Measurements from ENCODE around the gene PCDHGB6. TPM values are rescaled to one million over a fixed set of nuclear protein-coding genes. Genes with fewer than 3 reads are reported as not detected.

The PCDHGB6 gene
- total RNA-seq, 1 experiment from 2014 or later: 0.23 TPM

DNA sequence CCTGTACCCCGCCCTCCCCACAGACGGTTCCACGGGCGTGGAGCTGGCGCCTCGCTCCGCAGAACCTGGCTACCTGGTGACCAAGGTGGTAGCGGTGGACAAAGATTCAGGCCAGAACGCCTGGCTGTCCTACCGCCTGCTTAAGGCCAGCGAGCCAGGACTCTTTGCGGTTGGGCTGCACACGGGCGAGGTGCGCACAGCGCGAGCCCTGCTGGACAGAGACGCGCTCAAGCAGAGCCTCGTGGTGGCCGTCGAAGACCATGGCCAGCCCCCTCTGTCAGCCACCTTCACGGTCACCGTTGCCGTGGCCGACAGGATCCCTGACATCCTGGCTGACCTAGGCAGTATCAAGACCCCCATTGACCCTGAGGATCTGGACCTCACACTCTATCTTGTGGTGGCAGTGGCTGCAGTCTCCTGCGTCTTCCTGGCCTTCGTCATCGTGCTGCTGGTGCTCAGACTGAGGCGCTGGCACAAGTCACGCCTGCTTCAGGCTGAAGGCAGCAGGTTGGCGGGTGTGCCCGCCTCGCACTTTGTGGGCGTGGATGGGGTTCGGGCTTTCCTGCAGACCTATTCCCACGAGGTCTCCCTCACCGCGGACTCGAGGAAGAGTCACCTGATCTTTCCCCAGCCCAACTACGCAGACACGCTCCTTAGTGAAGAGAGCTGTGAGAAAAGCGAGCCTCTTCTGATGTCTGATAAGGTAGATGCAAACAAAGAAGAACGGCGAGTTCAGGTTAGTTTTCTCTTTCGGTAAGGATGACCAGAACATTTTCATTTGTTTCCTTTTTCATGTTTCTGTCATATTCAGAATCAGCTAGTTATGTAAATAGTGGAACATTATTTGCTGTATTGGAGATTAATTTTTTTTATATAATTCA is 41.6 kb upstream of the PCDHGB6 start:
- no peak overlapping the region for H3K27ac ChIP-seq (ENCODE audit: low read length)
- ATAC-seq (no peak), DNase-seq (ENCODE audit: low read depth, low spot score) (no peak)
- intact Hi-C loops (cut with micrococcal nuclease; ENCODE audit: unreplicated experiment): loop anchor here (10.0 kb wide), 1 partner anchor 49 kb away; the partner anchor contains the start of genes PCDHGA10 and PCDHGB7
- no peaks in the 10 kb centered on the region for H3K36me3 ChIP-seq (ENCODE audit: control insufficient read depth, insufficient read depth, low read length)
- POLR2A ChIA-PET: no interaction called here
- TF ChIP-seq SIN3A (IDR thresholded peaks at IDR 0.05; ENCODE audit: borderline replicate concordance, insufficient read depth, low read depth, low read length) (no peak), REST (IDR thresholded peaks at IDR 0.05; ENCODE audit: insufficient read depth in 1 of 2, low read depth in 2 of 2, low read length in 1 of 2) (no peak), TCF7L2 (IDR thresholded peaks at IDR 0.05; ENCODE audit: low read depth, low read length) (no peak), POLR2AphosphoS5 (IDR thresholded peaks at IDR 0.05; ENCODE audit: low read depth, low read length) (no peak), CTCF (IDR thresholded peaks at IDR 0.05) (no peak)
- in situ Hi-C loops (cut with HindIII; ENCODE audit: low pct_unique_long_range_greater_than_20kb, low sequenced_read_pairs): no loop called here
- CTCF ChIA-PET: no interaction called here
- H3K9me3 ChIP-seq (ENCODE audit: control insufficient read depth, insufficient read depth, low read depth, low read length): peaks cover 13% of the 10 kb centered on the region; the same call in 1 of the 2 replicates
- H3K27me3 ChIP-seq (ENCODE audit: control insufficient read depth, insufficient read depth, low read length): no peaks in the 10 kb centered on the region
- BruUV-seq (replicated peaks): no TSS peak
- no peak overlapping the region for H3K4me3 ChIP-seq (ENCODE audit: low read depth in 2 of 2, low read length in 2 of 2)
- no peaks in the 10 kb centered on the region for H3K4me1 ChIP-seq (ENCODE audit: control insufficient read depth, insufficient read depth, low read length)

DNA sequence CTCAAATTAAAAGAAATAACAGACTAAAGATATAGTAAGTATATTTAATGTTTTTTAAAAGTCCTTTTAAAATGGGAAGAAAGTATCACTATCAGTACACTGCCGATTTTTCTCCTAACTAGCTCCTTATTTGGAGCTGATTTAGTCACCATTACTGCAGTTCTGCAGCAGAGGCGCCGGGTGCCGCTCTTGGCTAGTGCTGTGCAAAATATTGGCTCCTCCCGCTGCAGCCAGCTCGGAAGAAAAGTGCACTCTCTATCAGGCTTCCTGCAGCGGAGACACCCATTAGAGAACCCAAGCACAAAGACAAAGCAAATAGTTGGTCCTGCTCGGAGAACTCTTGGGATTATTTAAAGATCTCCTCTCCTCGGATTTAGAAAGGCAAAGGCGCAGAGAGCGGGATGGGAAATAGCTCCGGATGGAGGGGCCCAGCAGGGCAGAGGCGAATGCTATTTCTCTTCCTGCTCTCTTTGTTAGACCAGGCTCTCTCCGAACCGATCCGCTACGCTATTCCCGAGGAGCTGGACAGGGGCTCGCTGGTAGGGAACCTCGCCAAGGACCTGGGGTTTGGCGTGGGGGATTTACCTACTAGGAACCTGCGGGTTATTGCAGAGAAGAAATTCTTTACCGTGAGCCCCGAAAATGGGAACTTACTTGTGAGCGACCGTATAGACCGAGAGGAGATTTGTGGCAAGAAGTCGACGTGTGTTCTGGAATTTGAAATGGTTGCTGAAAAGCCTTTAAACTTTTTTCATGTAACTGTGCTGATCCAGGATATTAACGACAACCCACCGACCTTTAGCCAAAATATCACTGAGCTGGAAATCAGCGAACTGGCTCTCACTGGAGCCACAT is 37.6 kb upstream of the PCDHGB6 start, which contains the start of gene PCDHGB3:
TSS of gene PCDHGB3 (plus strand) at position 249 of the 855 bp plus-strand sequence. CDS start at position 402, 153 bp downstream.
- CTCF ChIA-PET: interaction anchor here (0.7 kb wide), 1 partner anchor 147 kb away, joined by 3 read pairs; the partner anchor contains the start of gene PCDHB14
- peaks cover 7% of the 10 kb centered on the region; the same call in 1 of the 2 replicates for H3K9me3 ChIP-seq (ENCODE audit: control insufficient read depth, insufficient read depth, low read depth, low read length)

More for the DNA sequence above, 37.6 kb upstream of the PCDHGB6 start, which contains the start of gene PCDHGB3:
- DNase-seq (ENCODE audit: low read depth, low spot score) (no peak), ATAC-seq (no peak)
- intact Hi-C loops (cut with micrococcal nuclease; ENCODE audit: unreplicated experiment): loop anchor here (10.0 kb wide), 1 partner anchor 45 kb away; the partner anchor contains the start of genes PCDHGA10 and PCDHGB7
- no TSS peak for BruUV-seq (replicated peaks)
- H3K27ac ChIP-seq (ENCODE audit: low read length): no peak within 1 kb of the TSS
- no peak within 1 kb of the TSS for H3K4me3 ChIP-seq (ENCODE audit: low read depth in 2 of 2, low read length in 2 of 2)
- no peaks in the 10 kb centered on the region for H3K27me3 ChIP-seq (ENCODE audit: control insufficient read depth, insufficient read depth, low read length)
- H3K36me3 ChIP-seq (ENCODE audit: control insufficient read depth, insufficient read depth, low read length): no peaks in the 10 kb centered on the region
- TF ChIP-seq REST (IDR thresholded peaks at IDR 0.05; ENCODE audit: insufficient read depth in 1 of 2, low read depth in 2 of 2, low read length in 1 of 2) (no peak), POLR2AphosphoS5 (IDR thresholded peaks at IDR 0.05; ENCODE audit: low read depth, low read length) (no peak), CTCF (IDR thresholded peaks at IDR 0.05) (no peak), SIN3A (IDR thresholded peaks at IDR 0.05; ENCODE audit: borderline replicate concordance, insufficient read depth, low read depth, low read length) (no peak), TCF7L2 (IDR thresholded peaks at IDR 0.05; ENCODE audit: low read depth, low read length) (no peak)
- no peaks in the 10 kb centered on the region for H3K4me1 ChIP-seq (ENCODE audit: control insufficient read depth, insufficient read depth, low read length)
- POLR2A ChIA-PET: no interaction called here
- in situ Hi-C loops (cut with HindIII; ENCODE audit: low pct_unique_long_range_greater_than_20kb, low sequenced_read_pairs): no loop called here

Data from Panc1 (cell line).